CD4-positive, alpha-beta memory T cell (primary cell): Measurements from ENCODE around the gene PPFIBP2. TPM values are rescaled to one million over a fixed set of nuclear protein-coding genes. Genes with fewer than 3 reads are reported as not detected.
A peak's percentile ranks its signal among the peaks of the same experiment; 100 is the strongest.

Experiments
- CTCF ChIA-PET: fragments of 350-600 bp; sonication (Branson Sonifier 250); formaldehyde crosslinking; loops from one replicate; lab custom pipeline; 2021; ENCODE audit warnings: inconsistent platforms; ENCODE audit not compliant: partially characterized antibody; lab: Charles Lee
- POLR2A ChIA-PET: fragments of 350-600 bp; sonication (Branson Sonifier 250); formaldehyde crosslinking; loops from one replicate; lab custom pipeline; 2021; ENCODE audit not compliant: partially characterized antibody; lab: Charles Lee
- DNase-seq, 5 donors: peaks; one replicate each; pipeline versions ENCODE4 v3.0.0 to v3.0.0-alpha.2; 2020 to 2022; ENCODE audit warnings: mixed read lengths in 1 of 5
- H3K27ac ChIP-seq: one replicate; pipeline ENCODE4 v1.7.0; 2013; ENCODE audit warnings: low read depth, low read length
- H3K27me3 ChIP-seq: 2 replicates; pipeline ENCODE4 v1.7.0; 2013; ENCODE audit warnings: mild to moderate bottlenecking, low read length, moderate library complexity; ENCODE audit not compliant: insufficient read depth
- H3K36me3 ChIP-seq: 2 replicates; pipeline ENCODE4 v1.7.0; 2013; ENCODE audit warnings: mild to moderate bottlenecking, low read length, moderate library complexity; ENCODE audit not compliant: insufficient read depth
- H3K4me1 ChIP-seq: 2 replicates; pipeline ENCODE4 v1.7.0; 2013; ENCODE audit warnings: mild to moderate bottlenecking, low read length, moderate library complexity; ENCODE audit not compliant: insufficient read depth
- H3K4me3 ChIP-seq, 2 donors: one replicate each; pipeline ENCODE4 v1.7.0; 2013; ENCODE audit warnings: low read length in 2 of 2, mild to moderate bottlenecking in 1 of 2
- H3K9me3 ChIP-seq, 2 donors: one replicate each; pipeline ENCODE4 v1.7.0; 2013; ENCODE audit warnings: low read length in 2 of 2, control low read depth in 1 of 2; ENCODE audit not compliant: control insufficient read depth in 1 of 2
- H3K27ac Mint-ChIP-seq, 7 donors: one replicate each; pipeline ENCODE4 v1.8.0; 2020 to 2021; ENCODE audit warnings: mixed read lengths in 7 of 7, mild to moderate bottlenecking in 6 of 7, inconsistent platforms in 3 of 7, moderate library complexity in 3 of 7
- H3K27me3 Mint-ChIP-seq, 2 donors: one replicate each; pipeline ENCODE4 v1.8.0; 2020 to 2021; ENCODE audit warnings: mixed read lengths in 2 of 2
- H3K36me3 Mint-ChIP-seq, 2 donors: one replicate each; pipeline ENCODE4 v1.8.0; 2020 to 2021; ENCODE audit warnings: mixed read lengths in 2 of 2, inconsistent platforms in 1 of 2, mild to moderate bottlenecking in 1 of 2
- H3K4me1 Mint-ChIP-seq, 4 donors: one replicate each; pipeline ENCODE4 v1.8.0; 2020 to 2021; ENCODE audit warnings: mixed read lengths in 4 of 4, mild to moderate bottlenecking in 1 of 4
- H3K4me3 Mint-ChIP-seq, 8 donors: one replicate each; pipeline ENCODE4 v1.8.0; 2020 to 2021; ENCODE audit warnings: mixed read lengths in 8 of 8, mild to moderate bottlenecking in 7 of 8, moderate library complexity in 6 of 8, inconsistent platforms in 3 of 8
- H3K9me3 Mint-ChIP-seq, 8 donors: one replicate each; pipeline ENCODE4 v1.8.0; 2020 to 2021; ENCODE audit warnings: mixed read lengths in 8 of 8, mild to moderate bottlenecking in 5 of 8, inconsistent platforms in 3 of 8, moderate library complexity in 1 of 8
- intact Hi-C: fragments of 100-400 bp; cut with micrococcal nuclease; formaldehyde crosslinking; loops from one replicate; pipeline ENCODE4 v1.15.1; 2023
- polyA plus RNA-seq, 2 donors: library from polyadenylated mRNA; unstranded; fragments of 300-500 nt; fragmentation: Illumina TruSeq; gene quantifications; one replicate each; pipeline ENCODE4 v1.2.3, GENCODE V29; 2021
- total RNA-seq, 2 experiments: library from RNA; stranded (reverse); gene quantifications; one replicate each; pipeline ENCODE4 v1.2.3, GENCODE V29; 2021

PPFIBP2 gene
- total and polyA plus RNA-seq, 4 experiments from 2014 or later: 4.0 to 22.0 (median 19.0) TPM

GRCh38 chr11:7595016-7595866, 81.4 kb downstream of the PPFIBP2 start:
- Histone ChIP-seq H3K4me1 (peaks cover 22% of the 10 kb centered on the region), H3K36me3 (no peaks in the 10 kb centered on the region), H3K27me3 (no peaks in the 10 kb centered on the region), H3K27ac (no peak overlapping the region), H3K9me3 (no peaks in the 10 kb centered on the region), H3K4me3 (no peak overlapping the region)
- peaks cover 15 to 32% (median 24%) of the 10 kb centered on the region in 4 donors for H3K4me1 Mint-ChIP-seq
- no peaks in the 10 kb centered on the region for H3K27me3 Mint-ChIP-seq
- no peaks in the 10 kb centered on the region for H3K9me3 Mint-ChIP-seq
- POLR2A ChIA-PET: no interaction called here
- H3K36me3 Mint-ChIP-seq: peaks cover 16 to 24% of the 10 kb centered on the region in 2 donors
- CTCF ChIA-PET: no interaction called here
- DNase-seq: no peak
- no peak overlapping the region for H3K4me3 Mint-ChIP-seq
- peak overlapping the region in 1 of 7 donors; percentile 9 for H3K27ac Mint-ChIP-seq
- intact Hi-C loops: no loop called here

- ChIA-PET CTCF (no interaction called here), POLR2A (no interaction called here)
- Histone ChIP-seq H3K9me3 (no peaks in the 10 kb centered on the region), H3K4me3 (no peak overlapping the region), H3K4me1 (peaks cover 22% of the 10 kb centered on the region), H3K36me3 (no peaks in the 10 kb centered on the region), H3K27me3 (no peaks in the 10 kb centered on the region), H3K27ac (no peak overlapping the region)
- no peaks in the 10 kb centered on the region for H3K27me3 Mint-ChIP-seq
- peaks cover 15 to 29% (median 22%) of the 10 kb centered on the region in 4 donors for H3K4me1 Mint-ChIP-seq
- no peaks in the 10 kb centered on the region for H3K9me3 Mint-ChIP-seq
- no peak for DNase-seq
- no peak overlapping the region for H3K4me3 Mint-ChIP-seq
- intact Hi-C loops: no loop called here
- H3K27ac Mint-ChIP-seq: no peak overlapping the region
- H3K36me3 Mint-ChIP-seq: peaks cover 15 to 25% of the 10 kb centered on the region in 2 donors
Observed at GRCh38 chr11:7595951-7596350, 82.2 kb downstream of the PPFIBP2 start.

- Mint-ChIP-seq H3K4me1 (peaks cover 11 to 19% (median 15%) of the 10 kb centered on the region in 4 donors), H3K27ac (no peak overlapping the region), H3K4me3 (no peak overlapping the region), H3K36me3 (peaks cover 17 to 28% of the 10 kb centered on the region in 2 donors), H3K9me3 (no peaks in the 10 kb centered on the region), H3K27me3 (no peaks in the 10 kb centered on the region)
- CTCF ChIA-PET: no interaction called here
- H3K4me3 ChIP-seq: no peak overlapping the region
- H3K9me3 ChIP-seq: no peaks in the 10 kb centered on the region
- H3K27me3 ChIP-seq: no peaks in the 10 kb centered on the region
- no peak for DNase-seq
- H3K27ac ChIP-seq: no peak overlapping the region
- peaks cover 16% of the 10 kb centered on the region for H3K4me1 ChIP-seq
- H3K36me3 ChIP-seq: no peaks in the 10 kb centered on the region
- POLR2A ChIA-PET: no interaction called here
- intact Hi-C loops: no loop called here
Observed at GRCh38 chr11:7596975-7597391, 83.2 kb downstream of the PPFIBP2 start.

- H3K27me3 ChIP-seq: no peaks in the 10 kb centered on the region
- Mint-ChIP-seq H3K36me3 (peaks cover 19 to 32% of the 10 kb centered on the region in 2 donors), H3K9me3 (no peaks in the 10 kb centered on the region), H3K27ac (no peak overlapping the region), H3K4me1 (peaks cover 5 to 12% (median 9%) of the 10 kb centered on the region in 4 donors), H3K27me3 (no peaks in the 10 kb centered on the region), H3K4me3 (no peak overlapping the region)
- no peak overlapping the region for H3K27ac ChIP-seq
- DNase-seq: no peak
- H3K9me3 ChIP-seq: no peaks in the 10 kb centered on the region
- POLR2A ChIA-PET: no interaction called here
- CTCF ChIA-PET: no interaction called here
- H3K36me3 ChIP-seq: no peaks in the 10 kb centered on the region
- H3K4me1 ChIP-seq: peaks cover 10% of the 10 kb centered on the region
- intact Hi-C loops: no loop called here
- no peak overlapping the region for H3K4me3 ChIP-seq
Observed at GRCh38 chr11:7597620-7598019, 83.8 kb downstream of the PPFIBP2 start.

- intact Hi-C loops: no loop called here
- H3K9me3 ChIP-seq: no peaks in the 10 kb centered on the region
- H3K36me3 Mint-ChIP-seq: peaks cover 17 to 29% of the 10 kb centered on the region in 2 donors
- no peak overlapping the region for H3K4me3 ChIP-seq
- H3K9me3 Mint-ChIP-seq: no peaks in the 10 kb centered on the region
- no peaks in the 10 kb centered on the region for H3K4me1 Mint-ChIP-seq
- no peaks in the 10 kb centered on the region for H3K27me3 ChIP-seq
- no peak overlapping the region for H3K27ac ChIP-seq
- no peak for DNase-seq
- no peak overlapping the region for H3K4me3 Mint-ChIP-seq
- H3K4me1 ChIP-seq: no peaks in the 10 kb centered on the region
- no peaks in the 10 kb centered on the region for H3K36me3 ChIP-seq
- H3K27ac Mint-ChIP-seq: peak overlapping the region in 1 of 7 donors; percentile 20
- ChIA-PET CTCF (no interaction called here), POLR2A (no interaction called here)
- H3K27me3 Mint-ChIP-seq: no peaks in the 10 kb centered on the region
Observed at GRCh38 chr11:7599209-7599608, 85.4 kb downstream of the PPFIBP2 start.

GRCh38 chr11:7600205-7600775, 86.5 kb downstream of the PPFIBP2 start:
- POLR2A ChIA-PET: no interaction called here
- Histone ChIP-seq H3K27me3 (no peaks in the 10 kb centered on the region), H3K36me3 (no peaks in the 10 kb centered on the region), H3K9me3 (no peaks in the 10 kb centered on the region), H3K4me1 (no peaks in the 10 kb centered on the region), H3K27ac (no peak overlapping the region), H3K4me3 (no peak overlapping the region)
- H3K36me3 Mint-ChIP-seq: peaks cover 17 to 29% of the 10 kb centered on the region in 2 donors
- intact Hi-C loops: no loop called here
- no peaks in the 10 kb centered on the region for H3K4me1 Mint-ChIP-seq
- CTCF ChIA-PET: no interaction called here
- no peak for DNase-seq
- no peaks in the 10 kb centered on the region for H3K9me3 Mint-ChIP-seq
- H3K27me3 Mint-ChIP-seq: no peaks in the 10 kb centered on the region
- H3K27ac Mint-ChIP-seq: peak overlapping the region in 2 of 7 donors; percentile 51 to 57
- H3K4me3 Mint-ChIP-seq: no peak overlapping the region

GRCh38 chr11:7603031-7603781, 89.4 kb downstream of the PPFIBP2 start:
- intact Hi-C loops: no loop called here
- Mint-ChIP-seq H3K4me3 (no peak overlapping the region), H3K9me3 (no peaks in the 10 kb centered on the region), H3K36me3 (peaks cover 11 to 21% of the 10 kb centered on the region in 2 donors), H3K27ac (no peak overlapping the region), H3K4me1 (no peaks in the 10 kb centered on the region), H3K27me3 (no peaks in the 10 kb centered on the region)
- H3K4me3 ChIP-seq: no peak overlapping the region
- POLR2A ChIA-PET: no interaction called here
- no peak for DNase-seq
- no peaks in the 10 kb centered on the region for H3K4me1 ChIP-seq
- no peaks in the 10 kb centered on the region for H3K36me3 ChIP-seq
- no peaks in the 10 kb centered on the region for H3K9me3 ChIP-seq
- CTCF ChIA-PET: interaction anchor here (0.6 to 0.7 kb wide), 2 partner anchors 9 to 32 kb away, joined by 3 read pairs; no protein-coding TSS in a partner anchor
- H3K27ac ChIP-seq: no peak overlapping the region
- no peaks in the 10 kb centered on the region for H3K27me3 ChIP-seq
